GM12878 (cell line): Measurements from ENCODE around the gene CYB5R3. TPM values are rescaled to one million over a fixed set of nuclear protein-coding genes. Genes with fewer than 3 reads are reported as not detected.

Source experiments
- ATAC-seq: fragments of 200-7000 bp; cut with Tn5 transposase; 3 replicates; pipeline ENCODE4 v1.9.1; 2020; ENCODE audit warnings: mild to moderate bottlenecking, moderate library complexity
- BruUV-seq: library from RNA; stranded (reverse); fragments of 400-500 nt; replicated peaks from 2 replicates; lab custom pipeline; 2021; lab: Mats Ljungman, UMichigan
- CTCF ChIA-PET: fragments of 300-600 bp; sonication (Branson Sonifier 250); formaldehyde crosslinking; extraction: SDS; loops from one replicate; lab custom pipeline; 2021; ENCODE audit warnings: inconsistent platforms; lab: Yijun Ruan, JAX
- POLR2A ChIA-PET: fragments of 350-600 bp; formaldehyde crosslinking; extraction: SDS; loops from one replicate; lab custom pipeline; 2021; ENCODE audit warnings: inconsistent platforms; lab: Charles Lee
- RAD21 ChIA-PET: fragments of 300-600 bp; sonication (Branson Sonifier 250); formaldehyde crosslinking; loops from one replicate; lab custom pipeline; 2023; ENCODE audit warnings: antibody characterized with exemption; ENCODE audit not compliant: unreplicated experiment; lab: Charles Lee
- SMC1A ChIA-PET: fragments of 300-600 bp; sonication (Branson Sonifier 250); formaldehyde crosslinking; loops from one replicate; lab custom pipeline; 2023; ENCODE audit not compliant: unreplicated experiment, uncharacterized antibody; lab: Charles Lee
- DNase-seq: peaks from one replicate; pipeline ENCODE4 v3.0.0-alpha.2; 2011; ENCODE audit warnings: low read depth, low spot score
- FAIRE-seq: peaks from 3 replicates; lab custom pipeline; 2011; peaks lifted over from hg19 to GRCh38; lab: Jason Lieb, UNC
- H2AFZ ChIP-seq: 2 replicates; pipeline ENCODE4 v1.6.0; 2011; ENCODE audit warnings: low read depth, low read length, control low read depth; ENCODE audit not compliant: control insufficient read depth
- H3K27ac ChIP-seq: 2 replicates; pipeline ENCODE4 v1.5.1; 2011; ENCODE audit warnings: control low read depth; ENCODE audit not compliant: control insufficient read depth, insufficient read depth
- H3K27me3 ChIP-seq, 2 experiments: replicated peaks in 1 of 2; 2 replicates each; pipeline versions ENCODE4 v1.6.0 to v1.6.1; 2011; ENCODE audit warnings: low read length in 1 of 2; ENCODE audit not compliant: control insufficient read depth in 2 of 2, insufficient read depth in 2 of 2
- H3K36me3 ChIP-seq, 2 experiments: 2 replicates each; pipeline ENCODE4 v1.5.1; 2011; ENCODE audit warnings: low read length in 1 of 2; ENCODE audit not compliant: control insufficient read depth in 2 of 2, insufficient read depth in 2 of 2
- H3K4me1 ChIP-seq: 2 replicates; pipeline ENCODE4 v1.6.1; 2011; ENCODE audit warnings: mild to moderate bottlenecking, low read length, moderate library complexity, mixed read lengths; ENCODE audit not compliant: control insufficient read depth, insufficient read depth
- H3K4me2 ChIP-seq: 2 replicates; pipeline ENCODE4 v1.6.0; 2011; ENCODE audit warnings: control low read depth; ENCODE audit not compliant: control insufficient read depth, insufficient read depth
- H3K4me3 ChIP-seq: fragments of 200-600 bp; sonication (generic); 2 replicates; pipeline ENCODE4 v1.5.1; 2016
- H3K79me2 ChIP-seq: 2 replicates; pipeline ENCODE4 v1.6.0; 2011; ENCODE audit warnings: low read length; ENCODE audit not compliant: control insufficient read depth, insufficient read depth
- H3K9ac ChIP-seq: 2 replicates; pipeline ENCODE4 v1.8.0; 2011; ENCODE audit warnings: low read length, control low read depth, mixed read lengths; ENCODE audit not compliant: control insufficient read depth, insufficient read depth
- H3K9me3 ChIP-seq: replicated peaks from 3 replicates; pipeline ENCODE4 v1.5.1; 2011; ENCODE audit warnings: mild to moderate bottlenecking, low read length; ENCODE audit not compliant: control insufficient read depth, insufficient read depth
- H4K20me1 ChIP-seq: 2 replicates; pipeline ENCODE4 v1.6.0; 2011; ENCODE audit not compliant: control insufficient read depth, insufficient read depth
- HCFC1 ChIP-seq: fragments of 150-350 bp; IDR thresholded peaks from 2 replicates; pipeline ENCODE4 v1.6.1; 2014; ENCODE audit warnings: low read length
- NFIC ChIP-seq: IDR thresholded peaks from 2 replicates; pipeline ENCODE4 v1.6.1; 2012; ENCODE audit warnings: low read depth, mild to moderate bottlenecking, inconsistent platforms, low read length, moderate library complexity
- WGBS: methylation state at CpG from one replicate; pipeline ENCODE4 v1.1.6; 2016; ENCODE audit warnings: low lambda C conversion rate; ENCODE audit not compliant: insufficient replicate concordance, insufficient coverage; ENCODE audit errors: missing lambda C conversion rate; 5-methylcytosine and 5-hydroxymethylcytosine counted together
- in situ Hi-C: fragments of 300-500 bp; cut with MboI; formaldehyde crosslinking; loops from 9 replicates; pipeline ENCODE4 v1.14.3; 2018; ENCODE audit warnings: mixed read lengths
- intact Hi-C: fragments of 100-400 bp; cut with micrococcal nuclease; formaldehyde crosslinking; loops from one replicate; pipeline ENCODE4 v1.14.2; 2022; ENCODE audit not compliant: unreplicated experiment
- polyA plus RNA-seq, 11 experiments: library from polyadenylated mRNA; depleted of rRNA in 4 of 11; unstranded in 6 of 11; stranded (reverse) in 5 of 11; fragments of >200 nt; fragmentation: Nextera tagmentation in 4 of 11; fragmentation: Illumina TruSeq in 1 of 11; extraction: Ambion mirVana in 4 of 11; extraction: Trizol in 1 of 11; gene quantifications; 1 replicate in 1 of 11; 2 replicates in 10 of 11; pipeline versions ENCODE4 v1.2.1 to v1.2.3, GENCODE V29; 2011 to 2016; ENCODE audit warnings: inconsistent platforms in 2 of 11, missing spikeins in 2 of 11, low read depth in 1 of 11
- total RNA-seq, 4 experiments: library from RNA; depleted of rRNA in 3 of 4; stranded (reverse); fragments of >200 nt in 3 of 4; fragmentation: Illumina TruSeq in 1 of 4; extraction: Trizol in 1 of 4; gene quantifications; 2 replicates each; pipeline versions ENCODE4 v1.2.1 to v1.2.3, GENCODE V29; 2013 to 2021
- TF ChIP-seq, protein P1 (sequence below): fragments of 450-650 bp; IDR thresholded peaks from 2 replicates; pipeline ENCODE4 v1.6.1; 2016; ENCODE audit warnings: mild to moderate bottlenecking

CYB5R3 gene
- total and polyA plus RNA-seq, 10 of the 15 experiments (the other 5 are each of a cell fraction or from before 2014, with no cell fraction given), result 2.0 to 119 (median 67.8) TPM

DNA sequence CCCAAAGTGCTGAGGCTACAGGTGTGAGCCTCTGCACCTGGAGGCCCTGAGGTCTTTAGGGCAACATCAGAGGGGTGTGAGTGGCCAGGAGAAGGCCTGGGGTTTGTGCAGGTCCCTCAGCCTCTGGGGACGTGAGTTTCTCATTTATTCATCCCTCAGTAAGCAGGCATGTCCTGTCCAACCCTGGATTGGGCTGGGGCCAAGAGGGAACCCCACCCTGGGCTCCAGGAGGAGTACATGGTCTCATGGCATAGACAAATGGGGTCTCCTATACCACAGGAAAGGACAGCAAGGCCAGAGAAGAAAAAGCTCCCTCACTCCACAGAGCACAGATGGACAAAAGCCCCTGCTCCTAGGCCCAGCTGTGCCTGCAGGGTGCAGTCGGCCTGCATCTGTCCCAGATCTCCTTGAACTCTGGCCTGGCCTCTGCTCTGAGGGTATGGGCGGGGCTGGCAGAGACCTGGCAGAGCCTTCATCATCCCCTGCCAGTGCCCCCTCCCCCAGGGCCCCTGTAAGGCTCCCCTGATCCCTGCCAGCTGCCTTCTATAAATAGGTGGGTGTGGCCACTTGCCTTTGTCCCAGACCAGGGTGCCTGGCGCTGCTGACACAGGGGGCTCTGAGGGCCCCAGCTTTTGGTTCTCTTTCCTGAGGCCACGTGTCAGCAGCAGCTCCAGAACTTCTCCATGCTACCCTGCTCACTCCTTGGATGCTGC lies 36.9 kb upstream of the CYB5R3 start:
- H3K27me3 ChIP-seq, result no peaks in the 10 kb centered on the region
- in situ Hi-C loops, result no loop called here
- no TSS peak for BruUV-seq
- no peak for DNase-seq
- H3K9me3 ChIP-seq, result no peaks in the 10 kb centered on the region
- intact Hi-C loops, result no loop called here
- H3K4me2 ChIP-seq, result no peak overlapping the region
- no peaks in the 10 kb centered on the region for H4K20me1 ChIP-seq
- no peak overlapping the region for H2AFZ ChIP-seq
- H3K9ac ChIP-seq, result no peak overlapping the region
- TF ChIP-seq NFIC (no peak), HCFC1 (no peak)
- TF ChIP-seq, protein P1, sequence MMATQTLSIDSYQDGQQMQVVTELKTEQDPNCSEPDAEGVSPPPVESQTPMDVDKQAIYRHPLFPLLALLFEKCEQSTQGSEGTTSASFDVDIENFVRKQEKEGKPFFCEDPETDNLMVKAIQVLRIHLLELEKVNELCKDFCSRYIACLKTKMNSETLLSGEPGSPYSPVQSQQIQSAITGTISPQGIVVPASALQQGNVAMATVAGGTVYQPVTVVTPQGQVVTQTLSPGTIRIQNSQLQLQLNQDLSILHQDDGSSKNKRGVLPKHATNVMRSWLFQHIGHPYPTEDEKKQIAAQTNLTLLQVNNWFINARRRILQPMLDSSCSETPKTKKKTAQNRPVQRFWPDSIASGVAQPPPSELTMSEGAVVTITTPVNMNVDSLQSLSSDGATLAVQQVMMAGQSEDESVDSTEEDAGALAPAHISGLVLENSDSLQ, result no peak
- POLR2A ChIA-PET, result interaction anchor here (0.6 kb wide), 2 partner anchors 11 to 370 kb away, joined by 7 to 9 read pairs; no protein-coding TSS in a partner anchor
- CTCF ChIA-PET, result interaction anchor here (0.6 kb wide), 2 partner anchors 23 to 80 kb away, joined by 3 read pairs; no protein-coding TSS in a partner anchor
- no peak overlapping the region for H3K27ac ChIP-seq
- ATAC-seq, result no peak
- no peaks in the 10 kb centered on the region for H3K79me2 ChIP-seq
- no peaks in the 10 kb centered on the region for H3K4me1 ChIP-seq
- no peak overlapping the region for H3K4me3 ChIP-seq
- WGBS, result 33% methylated on average over 5 of the region's 5 CpGs
- no peaks in the 10 kb centered on the region; a peak in 2 of 4 replicates for H3K36me3 ChIP-seq
- RAD21 ChIA-PET, result no interaction called here
- FAIRE-seq, result no peak
- SMC1A ChIA-PET, result no interaction called here
